ENCODE measurements around the gene PPCS. TPM values are rescaled to one million over a fixed set of nuclear protein-coding genes. Genes with fewer than 3 reads are reported as not detected.

Gene PPCS
- total RNA-seq (2014; rRNA removed; shearing (Covaris generic)), result 49.1 and 52.9 TPM in 2 replicates

DNA sequence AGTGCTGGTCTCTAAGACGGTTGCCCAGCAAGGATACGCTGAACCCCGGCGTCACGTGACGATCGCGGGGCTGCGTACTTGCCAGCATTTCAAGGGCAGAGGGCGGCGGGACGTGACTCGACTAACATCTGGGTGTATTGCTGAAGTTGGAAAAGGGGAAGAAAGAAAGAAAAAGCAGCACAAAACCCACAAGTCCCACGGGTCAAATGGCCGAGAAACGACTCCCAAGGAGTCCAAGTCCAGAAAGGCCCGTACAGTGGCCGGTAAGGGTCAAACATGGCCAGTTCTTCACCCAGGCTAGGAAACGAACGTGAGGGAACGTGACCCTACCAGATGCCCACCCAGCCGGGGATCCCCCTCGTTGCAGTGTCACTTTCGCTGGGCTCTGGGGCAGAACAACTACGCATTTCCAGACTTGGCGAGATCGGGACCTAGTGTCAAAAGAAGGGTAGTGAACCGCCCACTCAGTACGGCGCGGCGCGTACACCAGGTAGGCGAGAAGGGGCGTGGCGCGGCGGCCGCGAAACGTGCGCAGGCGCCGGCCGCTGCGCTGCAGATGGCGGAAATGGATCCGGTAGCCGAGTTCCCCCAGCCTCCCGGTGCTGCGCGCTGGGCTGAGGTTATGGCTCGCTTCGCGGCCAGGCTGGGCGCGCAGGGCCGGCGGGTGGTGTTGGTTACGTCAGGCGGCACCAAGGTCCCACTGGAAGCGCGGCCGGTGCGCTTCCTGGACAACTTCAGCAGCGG is at the start of gene PPCS, which contains the start of gene ZMYND12:
Gene PPCS, plus strand, starts transcription at position 534 of the 744 bp plus-strand sequence. Its CDS starts 23 bp downstream, at position 557.
Gene ZMYND12, minus strand, starts transcription at position 13 of the 744 bp plus-strand sequence. CDS start 25 bp downstream, outside the sequence.

GRCh38 chr1:42462828-42463763 is 6.8 kb downstream of the PPCS start, which contains the start of gene CCDC30:
CCDC30 (plus strand) TSS chr1:42463286; CDS start chr1:42480552, 17,266 bp downstream.

Small RNA genes lying within 50 kb of the gene (small RNA-seq; reads per million reads assigned to genes)
- gene TMSB4XP1, result not detected

Other genes starting within 250 kb of the PPCS start
- gene FOXJ3, start 121.3 kb upstream of the PPCS start, total RNA-seq (2014; rRNA removed; shearing (Covaris generic)), result 31.0 and 31.1 TPM in 2 replicates
- gene RIMKLA, start 75.8 kb upstream of the PPCS start, total RNA-seq (2014; rRNA removed; shearing (Covaris generic)), result under 0.01 and 0.05 TPM in 2 replicates
- 0.08 and 0.32 TPM in 2 replicates for gene ZMYND12, start 521 bp upstream of the PPCS start, total RNA-seq (2014; rRNA removed; shearing (Covaris generic))
- gene CCDC30, start 6.7 kb downstream of the PPCS start, total RNA-seq (2014; rRNA removed; shearing (Covaris generic)), result 0.82 and 1.1 TPM in 2 replicates
- 96.5 and 133 TPM in 2 replicates for gene PPIH, start 201.9 kb downstream of the PPCS start, total RNA-seq (2014; rRNA removed; shearing (Covaris generic))
- gene YBX1, start 225.9 kb downstream of the PPCS start, total RNA-seq (2014; rRNA removed; shearing (Covaris generic)), result 1,513 and 1,641 TPM in 2 replicates

All from A375 (cell line).